ENCODE data around the gene CACNA1I. TPM values are rescaled to one million over a fixed set of nuclear protein-coding genes. Genes with fewer than 3 reads are reported as not detected.

Gene CACNA1I
- total RNA-seq, 4 donors from 2014 or later, result not detected

DNA sequence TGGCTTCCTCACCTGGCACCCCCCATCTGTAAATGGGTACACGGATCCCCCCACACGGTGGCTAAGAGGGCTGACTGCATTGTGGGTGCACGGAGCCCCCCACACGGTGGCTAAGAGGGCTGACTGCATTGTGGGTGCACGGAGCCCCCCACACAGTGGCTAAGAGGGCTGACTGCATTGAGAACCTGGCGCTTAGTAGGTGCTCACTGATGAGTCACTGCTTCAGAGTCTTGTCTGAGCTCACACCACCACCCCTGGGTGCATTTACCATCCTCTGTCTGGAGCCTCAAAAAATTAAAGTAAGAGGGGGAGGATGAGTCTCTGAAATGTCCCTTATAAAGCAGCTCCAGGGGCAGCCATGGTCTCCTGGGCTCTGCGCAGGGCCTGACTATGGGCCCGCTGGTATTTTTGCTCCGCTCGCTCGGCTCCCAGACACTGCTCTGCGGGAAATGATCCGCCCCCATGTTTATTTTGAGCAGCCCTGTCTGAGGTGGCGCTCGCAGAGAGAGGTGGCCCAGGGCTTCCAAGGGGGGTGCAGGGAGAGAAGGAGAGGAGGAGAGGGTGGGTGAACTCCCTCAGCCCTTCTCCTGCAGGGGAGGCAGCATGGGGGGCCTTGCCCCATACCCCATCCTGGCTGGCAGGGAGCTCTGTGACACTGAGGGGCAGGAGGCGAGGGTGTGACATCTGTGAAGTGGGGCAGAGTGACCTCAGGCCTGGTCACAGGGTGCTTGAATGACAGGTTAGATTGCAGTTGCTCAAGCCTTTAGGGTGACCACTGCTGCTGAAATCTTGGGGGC, 82.6 kb downstream of the CACNA1I start:
- Histone ChIP-seq H3K4me1 (no peaks in the 10 kb centered on the region), H3K4me3 (no peak overlapping the region), H3K27ac (no peak overlapping the region), H3K36me3 (no peaks in the 10 kb centered on the region), H3K27me3 (peaks cover 14 to 27% (median 20%) of the 10 kb centered on the region in 3 donors), H3K9me3 (no peaks in the 10 kb centered on the region)
- ATAC-seq, result no peak
- intact Hi-C loops (cut with DNase I; ENCODE audit: low total_unique reads), result no loop called here
- in situ Hi-C loops (cut with MboI; ENCODE audit: low sequenced_read_pairs in 4 of 4), result no loop called here
- TF ChIP-seq, protein P1, sequence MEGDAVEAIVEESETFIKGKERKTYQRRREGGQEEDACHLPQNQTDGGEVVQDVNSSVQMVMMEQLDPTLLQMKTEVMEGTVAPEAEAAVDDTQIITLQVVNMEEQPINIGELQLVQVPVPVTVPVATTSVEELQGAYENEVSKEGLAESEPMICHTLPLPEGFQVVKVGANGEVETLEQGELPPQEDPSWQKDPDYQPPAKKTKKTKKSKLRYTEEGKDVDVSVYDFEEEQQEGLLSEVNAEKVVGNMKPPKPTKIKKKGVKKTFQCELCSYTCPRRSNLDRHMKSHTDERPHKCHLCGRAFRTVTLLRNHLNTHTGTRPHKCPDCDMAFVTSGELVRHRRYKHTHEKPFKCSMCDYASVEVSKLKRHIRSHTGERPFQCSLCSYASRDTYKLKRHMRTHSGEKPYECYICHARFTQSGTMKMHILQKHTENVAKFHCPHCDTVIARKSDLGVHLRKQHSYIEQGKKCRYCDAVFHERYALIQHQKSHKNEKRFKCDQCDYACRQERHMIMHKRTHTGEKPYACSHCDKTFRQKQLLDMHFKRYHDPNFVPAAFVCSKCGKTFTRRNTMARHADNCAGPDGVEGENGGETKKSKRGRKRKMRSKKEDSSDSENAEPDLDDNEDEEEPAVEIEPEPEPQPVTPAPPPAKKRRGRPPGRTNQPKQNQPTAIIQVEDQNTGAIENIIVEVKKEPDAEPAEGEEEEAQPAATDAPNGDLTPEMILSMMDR (IDR thresholded peaks at IDR 0.05 in 4 of 5, conservative IDR thresholded peaks at IDR 0.05 in 1 of 5), result no peak
- TF ChIP-seq POLR2A (IDR thresholded peaks at IDR 0.05), result no peak
- DNase-seq, result no peak

GRCh38 chr22:39653787-39654077, 83.2 kb downstream of the CACNA1I start:
- in situ Hi-C loops (cut with MboI; ENCODE audit: low sequenced_read_pairs in 4 of 4) (no loop called here), intact Hi-C loops (cut with DNase I; ENCODE audit: low total_unique reads) (no loop called here)
- no peak overlapping the region for H3K4me3 ChIP-seq
- no peak overlapping the region for H3K27ac ChIP-seq
- no peaks in the 10 kb centered on the region for H3K9me3 ChIP-seq
- H3K4me1 ChIP-seq, result no peaks in the 10 kb centered on the region
- DNase-seq, result no peak
- H3K36me3 ChIP-seq, result no peaks in the 10 kb centered on the region
- peaks cover 17 to 29% (median 26%) of the 10 kb centered on the region in 3 donors for H3K27me3 ChIP-seq
- no peak for TF ChIP-seq POLR2A (IDR thresholded peaks at IDR 0.05)
- TF ChIP-seq, protein P1 (IDR thresholded peaks at IDR 0.05 in 4 of 5, conservative IDR thresholded peaks at IDR 0.05 in 1 of 5), result no peak
- no peak for ATAC-seq

GRCh38 chr22:39654131-39654926, 83.8 kb downstream of the CACNA1I start:
- H3K4me3 ChIP-seq, result no peak overlapping the region
- intact Hi-C loops (cut with DNase I; ENCODE audit: low total_unique reads) (no loop called here), in situ Hi-C loops (cut with MboI; ENCODE audit: low sequenced_read_pairs in 4 of 4) (no loop called here)
- no peak for TF ChIP-seq POLR2A (IDR thresholded peaks at IDR 0.05)
- TF ChIP-seq, protein P1 (IDR thresholded peaks at IDR 0.05 in 4 of 5, conservative IDR thresholded peaks at IDR 0.05 in 1 of 5), result no peak
- DNase-seq (no peak), ATAC-seq (no peak)
- no peaks in the 10 kb centered on the region for H3K4me1 ChIP-seq
- H3K36me3 ChIP-seq, result no peaks in the 10 kb centered on the region
- H3K27ac ChIP-seq, result no peak overlapping the region
- no peaks in the 10 kb centered on the region for H3K9me3 ChIP-seq
- peaks cover 23 to 32% (median 27%) of the 10 kb centered on the region in 3 donors for H3K27me3 ChIP-seq

- intact Hi-C loops (cut with DNase I; ENCODE audit: low total_unique reads), result no loop called here
Measured at GRCh38 chr22:39655004-39655579, 84.5 kb downstream of the CACNA1I start.

More at GRCh38 chr22:39655004-39655579, 84.5 kb downstream of the CACNA1I start:
- no peak for DNase-seq
- no peak for TF ChIP-seq POLR2A (IDR thresholded peaks at IDR 0.05)
- TF ChIP-seq, protein P1 (IDR thresholded peaks at IDR 0.05 in 4 of 5, conservative IDR thresholded peaks at IDR 0.05 in 1 of 5), result no peak
- ATAC-seq, result no peak
- Histone ChIP-seq H3K9me3 (no peaks in the 10 kb centered on the region), H3K27ac (no peak overlapping the region), H3K27me3 (peaks cover 26 to 32% (median 31%) of the 10 kb centered on the region in 3 donors), H3K4me3 (no peak overlapping the region), H3K36me3 (no peaks in the 10 kb centered on the region), H3K4me1 (no peaks in the 10 kb centered on the region)
- in situ Hi-C loops (cut with MboI; ENCODE audit: low sequenced_read_pairs in 4 of 4), result no loop called here
